Activated gamma-delta T cell (primary cell): ENCODE results near the gene NGEF.

ENCODE experiments used
- DNase-seq: peaks from one replicate; lab custom pipeline; 2025; lab: John Stamatoyannopoulos, UW

Gene NGEF

DNA sequence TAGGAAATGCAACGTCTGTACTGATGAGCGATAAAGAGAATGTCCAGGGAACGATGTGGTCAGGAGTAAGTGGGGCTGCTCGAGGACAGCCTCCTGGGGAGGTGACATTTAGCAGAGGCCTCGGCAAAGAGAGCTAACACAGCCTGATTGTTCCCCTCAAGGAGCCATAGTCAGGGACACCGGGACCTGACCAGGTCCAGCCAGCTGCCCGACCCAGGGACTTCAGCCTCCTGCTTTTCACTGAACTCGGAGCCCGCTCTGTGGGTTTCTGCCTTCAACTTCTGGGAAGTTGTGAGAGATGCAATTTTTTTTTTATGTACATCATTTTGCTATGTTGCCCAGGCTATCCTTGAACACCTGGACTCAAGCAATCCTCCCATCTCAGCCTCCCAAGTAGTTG, 29.5 kb upstream of the NGEF start:
- no peak for DNase-seq

DNA sequence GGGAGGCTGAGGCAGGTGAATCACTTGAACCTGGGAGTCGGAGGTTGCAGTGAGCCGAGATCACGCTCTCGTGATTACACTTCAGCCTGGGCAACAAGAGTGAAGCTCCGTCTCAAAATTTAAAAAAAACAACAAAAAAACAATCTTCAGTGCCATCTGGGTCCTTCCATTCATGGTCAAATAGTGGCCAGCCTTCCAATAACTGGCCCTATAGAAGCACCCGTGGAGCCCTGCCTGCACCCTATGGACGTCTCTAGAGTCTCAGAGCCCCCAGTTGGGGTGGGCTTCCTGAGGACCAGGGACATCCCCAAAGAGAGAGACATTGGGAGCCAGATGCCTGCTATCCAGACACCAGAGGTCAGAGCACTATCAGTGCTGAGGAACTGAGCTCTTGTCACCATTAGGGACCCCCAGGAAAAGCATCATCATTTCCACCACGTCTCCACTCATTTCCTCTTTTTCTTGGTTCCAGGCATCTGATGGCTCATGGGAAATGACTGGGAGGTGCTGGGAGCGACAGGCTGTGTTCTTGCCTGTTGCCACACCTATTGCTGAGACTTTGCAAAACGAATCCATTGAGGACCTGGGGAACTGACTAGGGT, 28.8 kb upstream of the NGEF start:
- DNase-seq, result no peak

DNA sequence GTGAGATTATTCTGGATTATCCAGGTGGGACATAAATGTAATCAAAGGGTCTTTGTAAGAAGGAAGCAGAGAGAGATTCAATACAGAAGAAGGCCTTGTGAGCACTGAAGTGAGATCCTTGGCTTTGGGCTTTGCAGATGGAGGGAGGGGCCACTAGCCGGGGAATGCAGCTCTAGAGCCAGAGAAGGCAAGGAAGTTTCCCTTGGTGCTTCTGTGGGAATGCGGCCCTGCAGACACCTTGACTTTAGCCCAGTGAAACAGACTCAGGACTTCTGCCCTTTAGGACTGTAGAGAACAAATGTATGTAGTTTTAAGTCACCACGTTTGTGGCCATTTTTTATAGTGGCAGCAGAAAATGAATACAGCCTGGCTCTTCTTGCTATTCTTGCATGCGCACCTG, 27.5 kb upstream of the NGEF start:
- DNase-seq, result no peak

DNA sequence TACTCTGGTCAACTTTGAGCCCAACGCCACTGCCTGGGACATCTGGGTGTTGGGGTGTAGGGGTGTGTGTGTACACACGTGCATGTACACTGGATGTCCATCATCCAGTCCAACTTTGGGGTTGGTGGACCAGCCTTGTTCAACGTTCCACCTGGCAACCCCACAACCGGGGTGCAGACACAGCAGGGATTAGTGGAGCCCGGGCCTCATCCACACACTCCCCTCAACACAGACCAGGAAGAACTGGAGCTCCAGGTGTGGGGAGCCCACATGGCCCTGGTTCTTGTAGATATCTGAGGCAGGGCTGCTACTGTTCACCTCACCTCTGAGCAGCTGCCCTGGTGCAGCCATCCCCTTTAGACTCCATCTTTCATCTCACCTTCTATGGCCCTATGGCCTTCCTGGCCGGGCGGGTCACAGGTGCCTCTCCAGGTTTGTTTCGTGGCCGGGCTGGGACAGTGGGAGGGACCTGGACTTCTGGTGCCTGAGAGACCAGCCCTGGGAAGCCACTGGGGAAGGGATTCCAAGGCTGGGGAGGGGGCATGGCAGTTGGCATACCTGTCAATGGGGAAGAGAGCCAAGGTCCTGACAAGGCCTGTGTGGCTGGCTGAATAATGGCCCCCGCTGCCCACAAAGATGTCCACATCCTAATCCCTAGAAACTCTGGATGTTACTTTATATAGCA, 26.9 kb upstream of the NGEF start:
- DNase-seq, result no peak

DNA sequence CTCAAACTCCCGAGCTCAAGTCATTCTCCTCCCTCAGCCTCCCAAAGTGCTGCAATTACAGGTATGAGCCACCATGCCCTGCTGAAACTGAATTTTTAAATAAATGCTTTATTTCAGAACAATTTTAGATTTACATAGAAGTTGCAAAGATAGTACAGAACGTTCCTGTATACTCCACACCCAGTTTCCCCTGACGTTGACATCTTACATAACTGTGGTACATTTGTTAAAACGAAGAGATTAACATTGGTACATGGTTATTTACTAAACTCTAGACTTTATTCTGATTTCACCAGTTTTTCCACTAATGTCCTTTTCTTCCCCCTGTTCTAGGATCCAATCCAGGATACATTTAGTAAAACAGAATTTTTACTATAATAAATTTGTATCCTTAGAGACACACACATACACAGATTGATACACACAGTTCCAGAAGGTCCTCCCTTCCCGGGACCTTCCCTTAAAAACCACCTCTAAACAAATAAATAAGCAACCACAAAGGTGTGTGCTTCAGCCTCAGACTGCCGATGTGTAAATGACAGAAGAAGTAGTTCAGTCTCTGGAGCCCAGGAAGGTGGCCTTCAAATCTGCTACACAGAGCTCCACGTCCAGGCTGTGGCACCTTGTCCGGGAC, 26.3 kb upstream of the NGEF start:
- DNase-seq, result no peak

DNA sequence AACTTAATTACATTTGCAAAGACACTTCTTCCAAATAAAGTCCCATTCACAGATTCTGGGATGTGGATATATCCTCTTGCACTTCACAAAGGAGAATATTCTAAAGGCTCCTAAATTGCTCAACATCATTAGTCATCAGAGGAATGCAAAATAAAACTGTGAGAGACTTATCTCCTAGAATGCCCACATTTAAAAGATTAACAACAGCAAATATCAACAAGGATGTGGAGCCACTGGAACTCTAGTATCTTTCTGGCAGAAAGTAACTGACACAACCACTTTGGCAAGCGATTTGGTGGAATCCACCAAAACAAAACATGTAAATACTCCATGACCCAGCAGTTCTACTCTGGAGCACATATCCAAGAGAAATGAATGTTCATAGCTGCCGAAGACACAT, 24.0 kb upstream of the NGEF start:
- DNase-seq, result no peak

DNA sequence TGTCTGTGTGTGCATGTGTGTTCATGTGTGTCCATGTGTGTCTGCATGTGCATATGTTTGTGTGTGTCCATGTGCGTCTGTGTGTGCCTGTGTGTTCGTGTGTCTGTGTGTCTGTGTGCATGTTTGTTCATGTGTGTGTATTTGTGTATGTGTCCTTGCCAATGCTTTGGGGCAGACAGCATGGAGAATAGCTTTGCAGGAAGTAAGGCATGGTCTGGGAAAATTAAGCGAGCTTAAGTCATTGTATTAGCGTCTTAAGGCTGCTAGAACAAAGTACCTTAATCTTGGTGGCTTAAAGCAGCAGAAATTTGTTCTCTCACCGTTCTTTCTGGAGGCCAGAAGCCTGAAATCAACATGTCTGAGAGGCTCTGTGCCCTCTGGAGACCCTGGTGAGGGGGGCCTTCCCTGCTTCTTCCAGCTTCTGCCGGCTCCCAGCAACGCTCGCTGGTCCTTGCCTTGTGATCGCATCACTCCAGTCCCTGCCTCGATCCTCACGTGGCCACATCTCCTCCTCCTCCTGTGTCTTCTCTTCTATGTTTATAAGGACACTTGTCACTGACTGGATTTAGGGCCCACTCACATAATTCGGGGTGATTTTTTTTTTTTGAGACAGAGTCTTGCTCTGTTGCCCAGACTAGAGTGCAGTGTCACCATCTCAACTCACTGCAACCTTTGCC, 23.2 kb upstream of the NGEF start:
- no peak for DNase-seq

DNA sequence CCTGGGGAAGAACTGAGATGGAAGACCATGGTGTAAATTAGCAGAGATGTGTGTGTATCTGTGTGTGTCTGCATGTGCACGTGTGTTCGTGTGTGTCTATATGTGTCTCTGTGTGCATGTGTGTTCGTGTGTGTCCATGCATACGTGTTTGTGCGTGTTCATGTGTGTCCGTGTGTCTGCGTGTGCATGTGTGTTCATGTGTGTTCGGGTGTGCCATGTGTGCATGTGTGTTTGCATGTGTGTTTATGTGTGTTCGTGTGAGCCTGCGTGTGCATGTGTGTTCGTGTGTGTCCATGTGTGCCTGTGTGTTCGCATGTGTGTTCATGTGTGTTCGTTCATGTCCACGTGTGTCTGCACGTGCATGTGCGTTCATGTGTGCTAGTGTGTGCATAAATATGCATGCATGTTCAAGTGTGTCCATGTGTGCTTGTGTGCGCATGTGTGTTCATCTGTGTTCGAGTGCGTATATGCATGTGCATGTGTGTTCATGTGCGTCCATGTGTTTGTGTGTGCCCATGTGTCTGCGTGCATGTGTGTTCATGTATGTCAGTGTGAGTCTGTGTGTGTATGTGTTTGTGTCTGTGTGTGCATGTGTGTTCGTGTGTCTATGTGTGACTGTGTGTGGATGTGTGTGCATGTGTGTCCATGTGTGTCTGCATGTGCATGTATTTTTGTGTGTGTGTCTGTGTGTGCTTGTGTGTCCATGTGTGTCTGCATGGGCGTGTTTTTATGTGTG, 22.5 kb upstream of the NGEF start:
- no peak for DNase-seq

DNA sequence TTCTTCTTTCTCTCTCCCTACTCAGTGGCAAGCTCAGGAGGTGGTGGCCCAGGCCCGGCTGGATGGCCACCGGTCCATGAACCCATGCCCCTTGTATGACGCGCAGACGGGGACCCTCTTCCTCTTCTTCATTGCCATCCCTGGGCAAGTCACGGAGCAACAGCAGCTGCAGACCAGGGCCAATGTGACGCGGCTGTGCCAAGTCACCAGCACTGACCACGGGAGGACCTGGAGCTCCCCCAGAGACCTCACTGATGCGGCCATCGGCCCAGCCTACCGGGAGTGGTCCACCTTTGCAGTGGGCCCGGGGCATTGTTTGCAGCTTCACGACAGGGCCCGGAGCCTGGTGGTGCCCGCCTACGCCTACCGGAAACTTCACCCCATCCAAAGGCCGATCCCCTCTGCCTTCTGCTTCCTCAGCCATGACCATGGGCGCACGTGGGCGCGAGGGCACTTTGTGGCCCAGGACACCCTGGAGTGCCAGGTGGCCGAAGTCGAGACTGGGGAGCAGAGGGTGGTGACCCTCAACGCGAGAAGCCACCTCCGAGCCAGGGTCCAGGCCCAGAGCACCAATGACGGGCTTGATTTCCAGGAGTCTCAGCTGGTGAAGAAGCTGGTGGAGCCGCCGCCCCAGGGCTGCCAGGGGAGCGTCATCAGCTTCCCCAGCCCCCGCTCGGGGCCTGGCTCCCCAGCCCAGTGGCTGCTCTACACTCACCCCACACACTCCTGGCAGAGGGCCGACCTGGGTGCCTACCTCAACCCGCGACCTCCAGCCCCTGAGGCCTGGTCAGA, 21.2 kb upstream of the NGEF start:
- no peak for DNase-seq

DNA sequence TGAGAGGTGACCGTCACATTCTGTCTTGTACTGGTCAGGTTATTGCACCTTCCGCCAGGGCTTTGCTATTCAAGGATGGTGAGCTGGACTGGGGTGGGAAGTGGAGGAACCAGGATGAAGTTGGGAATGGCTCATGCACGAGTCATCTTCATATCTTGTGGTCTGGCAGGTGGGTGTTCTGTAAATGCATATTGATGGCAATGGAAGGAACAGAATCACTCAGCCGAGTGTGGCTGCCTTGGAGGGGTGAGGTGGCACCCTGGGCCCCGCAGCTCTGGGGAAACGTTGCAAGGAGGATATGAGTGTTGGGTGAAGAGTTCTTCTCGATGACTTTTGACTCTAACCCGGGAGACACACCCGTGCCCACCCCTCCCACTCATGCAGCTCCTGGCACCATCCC, 20.6 kb upstream of the NGEF start:
- no peak for DNase-seq

DNA sequence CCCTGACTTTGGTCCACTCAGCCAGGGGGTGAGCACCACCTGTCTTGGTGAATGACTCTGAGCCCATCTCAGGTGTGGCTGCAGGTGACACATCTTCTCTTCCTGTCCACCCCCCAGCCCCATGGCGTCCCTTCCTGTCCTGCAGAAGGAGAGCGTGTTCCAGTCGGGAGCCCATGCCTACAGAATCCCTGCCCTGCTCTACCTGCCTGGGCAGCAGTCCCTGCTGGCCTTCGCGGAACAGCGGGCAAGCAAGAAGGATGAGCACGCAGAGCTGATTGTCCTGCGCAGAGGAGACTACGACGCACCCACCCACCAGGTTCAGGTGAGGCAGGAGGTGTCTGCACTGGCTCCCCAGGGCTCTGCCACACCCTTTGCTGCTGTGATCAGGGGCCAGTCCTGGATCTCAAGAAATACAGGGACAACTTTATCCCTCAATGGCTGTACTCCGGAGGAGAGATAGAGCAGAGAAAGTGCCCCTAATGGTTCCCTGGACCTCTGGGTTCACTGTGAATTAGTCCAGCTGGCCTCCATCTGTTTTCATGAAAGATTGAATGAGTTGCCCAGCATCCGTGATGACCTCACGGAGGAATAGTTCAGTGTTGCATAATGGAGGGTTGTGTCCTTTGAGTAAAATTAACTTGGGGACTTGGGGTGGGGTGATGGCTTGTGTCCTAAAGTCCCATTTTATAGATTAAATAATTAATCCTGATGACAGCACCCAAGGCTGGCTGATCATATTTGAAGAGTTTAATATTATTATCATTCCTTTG, 19.7 kb upstream of the NGEF start, which contains the start of gene NEU2:
Gene NEU2 (plus strand): TSS at position 122 of the 770 bp plus-strand sequence. CDS start 0 bp downstream, at position 122.
- no peak for DNase-seq

DNA sequence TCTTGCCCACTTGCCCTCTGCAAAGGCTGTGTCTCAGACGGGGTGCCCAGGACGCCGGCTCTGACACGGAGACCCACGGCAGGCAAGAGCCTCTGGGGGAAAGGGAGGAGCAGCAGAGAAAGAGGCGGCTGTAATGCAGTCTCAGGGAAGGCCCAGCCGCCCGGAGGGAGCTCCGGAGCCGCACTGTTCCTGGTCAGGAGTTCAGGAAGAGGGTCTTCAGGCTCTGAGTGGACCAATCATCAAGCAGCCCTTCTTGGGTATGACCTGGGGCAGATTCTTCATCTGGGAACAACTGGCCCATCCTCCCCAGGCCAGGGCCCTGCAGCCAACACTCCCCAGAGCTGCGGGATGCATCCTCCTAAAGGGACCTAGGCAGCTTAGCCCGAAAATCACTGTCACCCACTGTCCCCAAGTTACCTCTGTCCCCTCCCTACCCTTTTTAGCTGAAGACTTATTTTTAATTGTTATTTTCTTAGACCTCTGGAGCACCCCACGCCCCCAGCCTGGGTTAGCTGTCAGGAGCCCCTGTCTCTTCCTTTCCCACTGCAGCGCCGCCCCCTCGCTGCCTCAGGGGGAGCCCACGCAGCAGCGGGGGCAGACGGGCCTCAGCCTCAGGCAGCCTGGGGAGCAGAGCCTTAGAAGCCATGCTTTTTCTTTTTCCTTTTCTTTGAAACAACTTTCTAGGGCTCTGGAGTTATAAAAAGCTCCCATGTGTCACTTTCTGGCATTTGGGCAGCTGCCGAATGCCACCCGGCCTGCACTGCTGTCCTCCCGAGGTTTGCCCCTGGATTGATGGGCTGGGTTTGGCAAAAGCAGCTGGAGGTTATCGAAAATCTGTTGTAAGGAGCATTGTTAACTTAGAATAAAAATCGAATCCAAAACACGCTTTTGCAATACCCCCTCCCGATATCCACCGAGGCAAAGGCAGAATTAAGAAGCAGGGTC, 18.8 kb upstream of the NGEF start:
- DNase-seq, result no peak

DNA sequence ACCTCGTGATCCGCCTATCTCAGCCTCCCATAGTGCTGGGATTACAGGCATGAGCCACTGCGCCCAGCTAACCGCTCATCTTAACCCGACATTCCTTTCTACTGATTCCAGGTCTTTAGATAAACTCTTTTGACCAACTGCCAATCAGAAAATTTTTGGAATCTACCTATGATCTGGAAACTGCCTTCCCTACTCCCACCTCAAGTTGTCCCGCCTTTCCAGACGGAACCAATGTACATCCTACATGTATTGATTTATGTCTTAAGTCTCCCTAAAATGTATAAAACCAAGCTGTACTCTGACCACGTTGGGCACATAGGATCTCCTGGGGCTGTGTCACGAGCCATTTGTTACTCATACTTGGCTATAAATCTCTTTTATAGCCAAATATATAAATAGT, 16.3 kb upstream of the NGEF start:
- DNase-seq, result no peak

DNA sequence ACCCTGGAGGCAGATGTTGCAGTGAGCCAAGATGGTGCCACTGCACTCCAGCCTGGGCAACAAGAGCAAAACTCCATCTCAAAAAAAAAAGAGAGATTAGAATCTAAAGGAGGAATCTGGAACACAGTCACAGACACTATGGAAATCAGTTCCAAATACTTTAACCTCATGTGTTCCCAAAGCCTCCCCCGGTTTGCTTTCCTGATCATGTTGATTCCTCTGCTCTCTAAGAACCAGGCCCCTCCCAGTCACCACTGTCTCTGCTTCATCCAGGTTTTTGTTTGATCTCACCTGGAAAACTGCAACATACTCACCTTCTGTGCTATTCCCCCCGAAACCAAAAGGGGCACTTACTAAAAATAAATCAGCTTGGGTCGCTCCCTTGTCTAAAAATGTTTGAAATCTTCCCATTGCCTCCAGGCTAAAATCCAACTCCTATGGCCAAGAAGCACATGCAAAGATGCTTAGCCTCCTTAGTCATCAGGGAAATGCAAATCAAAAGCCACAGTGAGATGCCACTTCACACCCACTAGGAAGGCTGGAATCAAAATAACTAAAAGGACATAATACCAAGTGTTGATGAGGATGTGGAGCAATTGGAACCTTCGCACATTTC, 13.2 kb upstream of the NGEF start:
- no peak for DNase-seq

DNA sequence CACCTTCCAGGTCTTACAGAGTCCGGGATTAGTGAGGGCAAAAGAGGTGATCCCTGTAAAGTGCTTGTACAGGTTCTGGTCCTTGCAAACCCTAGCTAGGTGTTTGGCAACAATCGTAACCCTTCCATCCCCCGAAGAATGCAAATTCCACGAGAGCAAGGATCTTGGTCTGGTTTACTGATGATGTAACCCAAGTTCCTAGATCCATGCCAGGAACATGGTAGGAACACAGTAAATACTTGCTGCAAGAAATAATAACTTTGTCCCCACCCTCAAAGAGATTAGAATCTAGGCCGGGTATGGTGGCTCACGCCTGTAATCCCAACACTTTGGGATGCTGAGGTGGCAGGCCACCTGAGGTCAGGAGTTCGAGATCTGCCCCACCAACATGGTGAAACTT, 12.7 kb upstream of the NGEF start:
- no peak for DNase-seq

DNA sequence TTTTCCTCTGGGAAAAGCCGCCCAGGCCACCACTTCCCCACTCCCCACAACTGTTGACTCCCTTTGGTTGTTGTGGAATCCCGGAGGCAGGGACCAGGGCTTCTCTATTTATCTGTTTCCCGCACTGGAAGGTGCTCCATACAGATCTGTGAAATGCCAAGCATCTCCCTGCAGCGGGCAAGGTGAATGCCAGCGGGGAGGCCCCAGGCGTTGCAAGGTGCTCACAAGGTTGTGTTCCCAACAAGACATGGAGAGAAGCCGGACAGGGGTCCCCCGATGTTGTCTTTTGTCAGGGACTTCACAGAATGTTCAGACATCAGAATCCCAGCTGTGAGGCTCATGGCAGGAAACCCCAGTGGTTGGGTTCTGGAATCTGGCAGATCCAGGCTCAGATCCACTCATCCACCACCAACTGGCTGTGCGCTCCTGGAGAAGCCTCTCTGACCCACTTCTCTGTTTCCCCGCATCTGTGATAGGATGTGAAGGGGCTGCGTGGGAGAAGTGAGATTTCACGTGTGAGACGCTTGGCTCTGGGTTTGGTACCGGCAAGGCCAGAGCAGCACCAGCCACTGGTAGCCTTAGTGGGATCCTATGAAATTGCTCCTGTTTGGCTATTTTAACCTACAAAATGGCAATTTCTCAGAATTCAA, 10.8 kb upstream of the NGEF start:
- DNase-seq, result no peak

DNA sequence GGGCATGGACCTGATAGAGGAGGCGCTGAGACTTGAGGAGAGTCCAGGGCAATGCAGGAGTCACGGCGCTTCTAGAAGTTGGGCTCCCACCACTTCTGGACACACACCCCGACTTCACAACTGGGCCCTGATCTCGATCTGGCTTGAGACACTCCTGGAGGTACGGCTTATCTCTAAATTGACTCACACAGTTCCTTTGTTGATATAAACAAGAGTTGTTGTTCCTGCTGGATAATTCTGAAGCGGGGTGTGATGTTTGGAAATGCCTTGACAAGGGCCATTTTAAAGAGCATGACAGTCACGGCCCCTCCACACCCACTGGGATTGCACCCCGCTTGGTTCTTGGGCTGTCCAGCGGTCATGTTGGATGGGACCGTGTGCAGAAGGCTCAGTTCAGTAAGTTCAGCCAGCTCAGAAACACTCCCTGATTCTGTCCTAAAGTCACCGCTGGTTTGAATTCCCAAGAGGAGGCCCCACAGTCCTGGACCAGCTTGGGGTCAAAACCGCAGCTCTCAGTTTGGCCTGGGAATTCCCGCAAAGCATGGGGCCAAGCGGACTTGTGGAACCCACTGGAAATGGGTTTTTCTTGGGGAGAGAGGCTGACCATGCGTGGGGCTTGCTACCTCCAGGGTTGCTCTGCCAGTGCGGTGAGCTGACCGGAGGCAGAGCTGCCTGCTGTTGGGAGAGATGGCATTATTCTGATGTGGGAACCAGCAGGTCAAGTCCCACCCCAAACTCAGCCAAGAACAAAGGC, 10.1 kb upstream of the NGEF start:
- no peak for DNase-seq

DNA sequence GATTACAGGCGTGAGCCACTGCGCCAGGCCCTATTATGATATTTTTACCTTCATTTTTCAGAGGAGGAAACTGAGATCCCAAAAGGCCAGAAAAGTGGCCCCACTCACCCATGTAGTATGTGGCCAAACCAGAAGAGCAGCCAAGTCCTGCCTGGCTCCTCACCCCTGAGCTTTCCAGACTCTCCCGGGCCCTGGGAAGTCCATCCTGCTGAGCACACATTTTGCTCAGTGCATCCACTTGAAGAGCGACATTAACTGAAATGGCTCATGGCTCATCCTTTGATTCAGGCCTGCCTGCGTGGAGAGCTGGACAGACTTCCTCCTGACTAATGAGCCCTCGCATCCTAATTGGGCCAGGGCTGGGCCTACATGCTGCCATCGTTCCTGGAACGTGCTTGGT, 9.5 kb upstream of the NGEF start:
- no peak for DNase-seq
